ENCODE measurements around the gene MPP2. TPM values are rescaled to one million over a fixed set of nuclear protein-coding genes. Genes with fewer than 3 reads are reported as not detected.
A peak's percentile ranks its signal among the peaks of the same experiment; 100 is the strongest.

Gene MPP2
- total and polyA plus RNA-seq, 9 of the 15 experiments (the other 6 are each of a cell fraction or from before 2014, with no cell fraction given) = 0.04 to 1.0 (median 0.24) TPM

DNA sequence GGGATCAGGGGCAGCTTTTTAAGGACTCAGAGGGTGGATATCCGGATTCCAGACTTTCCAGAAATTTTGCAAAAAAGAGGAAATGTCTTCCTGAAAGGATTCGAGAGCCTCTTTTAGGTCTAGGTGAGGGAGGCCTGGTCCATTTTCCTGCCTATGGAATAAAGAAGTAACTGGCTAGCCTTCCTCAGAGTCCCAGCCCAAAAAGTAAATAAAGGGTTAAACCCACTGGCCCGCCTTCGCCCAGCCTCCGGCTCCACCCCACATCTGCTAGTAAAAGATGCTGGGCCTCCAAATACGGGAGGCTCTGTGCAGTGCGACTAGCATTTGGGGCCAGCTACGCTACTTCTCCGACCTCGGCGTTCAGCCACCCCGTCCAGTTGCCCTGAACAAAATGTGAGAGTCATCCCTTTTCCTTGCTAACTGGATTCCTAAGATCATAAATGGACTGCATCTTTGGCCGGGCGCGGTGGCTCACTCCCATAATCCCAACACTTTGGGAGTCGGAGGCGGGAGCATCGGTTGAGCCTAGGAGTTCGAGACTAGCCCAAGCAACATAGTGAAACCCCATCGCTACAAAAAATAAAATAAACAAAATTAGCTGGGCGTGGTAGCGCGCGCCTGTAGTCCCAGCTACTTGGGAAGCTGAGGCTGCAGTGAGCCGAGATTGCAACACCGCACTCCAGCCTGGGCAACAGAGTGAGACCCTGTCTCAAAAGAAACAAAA is 824 bp upstream of the MPP2 start (continued):
- TF ChIP-seq, protein P1, sequence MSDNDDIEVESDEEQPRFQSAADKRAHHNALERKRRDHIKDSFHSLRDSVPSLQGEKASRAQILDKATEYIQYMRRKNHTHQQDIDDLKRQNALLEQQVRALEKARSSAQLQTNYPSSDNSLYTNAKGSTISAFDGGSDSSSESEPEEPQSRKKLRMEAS (CRISPR knock-in tag; IDR thresholded peaks at IDR 0.05) = no peak
- TF ChIP-seq ELF4 (CRISPR knock-in tag; IDR thresholded peaks at IDR 0.05) = no peak
- TF ChIP-seq BRD4 (IDR thresholded peaks at IDR 0.05) = no peak
- peak; percentile 37; the same call in 1 of the 2 replicates for TF ChIP-seq SNIP1 (IDR thresholded peaks at IDR 0.05; ENCODE audit: low read depth)
- TF ChIP-seq CEBPB (tag; IDR thresholded peaks at IDR 0.05) = peak; percentile 27; the same call in 1 of the 2 replicates
- TF ChIP-seq GABPB2 (CRISPR knock-in tag; conservative IDR thresholded peaks at IDR 0.05) = no peak
- TF ChIP-seq MIER1 (IDR thresholded peaks at IDR 0.05; ENCODE audit: low read depth) = no peak
- TF ChIP-seq, protein P2, sequence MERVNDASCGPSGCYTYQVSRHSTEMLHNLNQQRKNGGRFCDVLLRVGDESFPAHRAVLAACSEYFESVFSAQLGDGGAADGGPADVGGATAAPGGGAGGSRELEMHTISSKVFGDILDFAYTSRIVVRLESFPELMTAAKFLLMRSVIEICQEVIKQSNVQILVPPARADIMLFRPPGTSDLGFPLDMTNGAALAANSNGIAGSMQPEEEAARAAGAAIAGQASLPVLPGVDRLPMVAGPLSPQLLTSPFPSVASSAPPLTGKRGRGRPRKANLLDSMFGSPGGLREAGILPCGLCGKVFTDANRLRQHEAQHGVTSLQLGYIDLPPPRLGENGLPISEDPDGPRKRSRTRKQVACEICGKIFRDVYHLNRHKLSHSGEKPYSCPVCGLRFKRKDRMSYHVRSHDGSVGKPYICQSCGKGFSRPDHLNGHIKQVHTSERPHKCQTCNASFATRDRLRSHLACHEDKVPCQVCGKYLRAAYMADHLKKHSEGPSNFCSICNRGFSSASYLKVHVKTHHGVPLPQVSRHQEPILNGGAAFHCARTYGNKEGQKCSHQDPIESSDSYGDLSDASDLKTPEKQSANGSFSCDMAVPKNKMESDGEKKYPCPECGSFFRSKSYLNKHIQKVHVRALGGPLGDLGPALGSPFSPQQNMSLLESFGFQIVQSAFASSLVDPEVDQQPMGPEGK (CRISPR knock-in tag; IDR thresholded peaks at IDR 0.05; ENCODE audit: borderline replicate concordance) = no peak
- no peak for TF ChIP-seq NFE2 (IDR thresholded peaks at IDR 0.05; ENCODE audit: low read depth)

Measured in K562 (cell line).